GM12878 (cell line): ENCODE data around the gene PTK6. TPM values are rescaled to one million over a fixed set of nuclear protein-coding genes. Genes with fewer than 3 reads are reported as not detected.

Experiments
- ATAC-seq: fragments of 200-7000 bp; cut with Tn5 transposase; 3 replicates; pipeline ENCODE4 v1.9.1; 2020; ENCODE audit warnings: mild to moderate bottlenecking, moderate library complexity
- BruUV-seq: library from RNA; stranded (reverse); fragments of 400-500 nt; replicated peaks from 2 replicates; lab custom pipeline; 2021; lab: Mats Ljungman, UMichigan
- CTCF ChIA-PET: fragments of 300-600 bp; sonication (Branson Sonifier 250); formaldehyde crosslinking; extraction: SDS; loops from one replicate; lab custom pipeline; 2021; ENCODE audit warnings: inconsistent platforms; lab: Yijun Ruan, JAX
- POLR2A ChIA-PET: fragments of 350-600 bp; formaldehyde crosslinking; extraction: SDS; loops from one replicate; lab custom pipeline; 2021; ENCODE audit warnings: inconsistent platforms; lab: Charles Lee
- RAD21 ChIA-PET: fragments of 300-600 bp; sonication (Branson Sonifier 250); formaldehyde crosslinking; loops from one replicate; lab custom pipeline; 2023; ENCODE audit warnings: antibody characterized with exemption; ENCODE audit not compliant: unreplicated experiment; lab: Charles Lee
- SMC1A ChIA-PET: fragments of 300-600 bp; sonication (Branson Sonifier 250); formaldehyde crosslinking; loops from one replicate; lab custom pipeline; 2023; ENCODE audit not compliant: unreplicated experiment, uncharacterized antibody; lab: Charles Lee
- DNase-seq: peaks from one replicate; pipeline ENCODE4 v3.0.0-alpha.2; 2011; ENCODE audit warnings: low read depth, low spot score
- FAIRE-seq: peaks from 3 replicates; lab custom pipeline; 2011; peaks lifted over from hg19 to GRCh38; lab: Jason Lieb, UNC
- H2AFZ ChIP-seq: 2 replicates; pipeline ENCODE4 v1.6.0; 2011; ENCODE audit warnings: low read depth, low read length, control low read depth; ENCODE audit not compliant: control insufficient read depth
- H3K27ac ChIP-seq: 2 replicates; pipeline ENCODE4 v1.5.1; 2011; ENCODE audit warnings: control low read depth; ENCODE audit not compliant: control insufficient read depth, insufficient read depth
- H3K27me3 ChIP-seq, 2 experiments: replicated peaks in 1 of 2; 2 replicates each; pipeline versions ENCODE4 v1.6.0 to v1.6.1; 2011; ENCODE audit warnings: low read length in 1 of 2; ENCODE audit not compliant: control insufficient read depth in 2 of 2, insufficient read depth in 2 of 2
- H3K36me3 ChIP-seq, 2 experiments: 2 replicates each; pipeline ENCODE4 v1.5.1; 2011; ENCODE audit warnings: low read length in 1 of 2; ENCODE audit not compliant: control insufficient read depth in 2 of 2, insufficient read depth in 2 of 2
- H3K4me1 ChIP-seq: 2 replicates; pipeline ENCODE4 v1.6.1; 2011; ENCODE audit warnings: mild to moderate bottlenecking, low read length, moderate library complexity, mixed read lengths; ENCODE audit not compliant: control insufficient read depth, insufficient read depth
- H3K4me2 ChIP-seq: 2 replicates; pipeline ENCODE4 v1.6.0; 2011; ENCODE audit warnings: control low read depth; ENCODE audit not compliant: control insufficient read depth, insufficient read depth
- H3K4me3 ChIP-seq: fragments of 200-600 bp; sonication (generic); 2 replicates; pipeline ENCODE4 v1.5.1; 2016
- H3K79me2 ChIP-seq: 2 replicates; pipeline ENCODE4 v1.6.0; 2011; ENCODE audit warnings: low read length; ENCODE audit not compliant: control insufficient read depth, insufficient read depth
- H3K9ac ChIP-seq: 2 replicates; pipeline ENCODE4 v1.8.0; 2011; ENCODE audit warnings: low read length, control low read depth, mixed read lengths; ENCODE audit not compliant: control insufficient read depth, insufficient read depth
- H3K9me3 ChIP-seq: replicated peaks from 3 replicates; pipeline ENCODE4 v1.5.1; 2011; ENCODE audit warnings: mild to moderate bottlenecking, low read length; ENCODE audit not compliant: control insufficient read depth, insufficient read depth
- H4K20me1 ChIP-seq: 2 replicates; pipeline ENCODE4 v1.6.0; 2011; ENCODE audit not compliant: control insufficient read depth, insufficient read depth
- CBX5 ChIP-seq: sonication (generic); IDR thresholded peaks from 2 replicates; pipeline ENCODE4 v1.6.1; 2016; ENCODE audit warnings: low read depth, moderate library complexity, mild to moderate bottlenecking, inconsistent platforms
- CHD4 ChIP-seq: fragments of 200-600 bp; sonication (generic); IDR thresholded peaks from 2 replicates; pipeline ENCODE4 v1.6.1; 2016; ENCODE audit warnings: mild to moderate bottlenecking
- ESRRA ChIP-seq: IDR thresholded peaks from 2 replicates; pipeline ENCODE4 v1.6.1; 2012; ENCODE audit warnings: mild to moderate bottlenecking, low read length, improper control_type of control experiment
- EZH2 ChIP-seq: IDR thresholded peaks from 2 replicates; pipeline ENCODE4 v1.6.1; 2012; ENCODE audit warnings: low read depth, mild to moderate bottlenecking, control low read depth, inconsistent platforms, low read length, borderline replicate concordance; ENCODE audit not compliant: control insufficient read depth
- KAT2A ChIP-seq: conservative IDR thresholded peaks from 2 replicates; pipeline ENCODE4 v1.6.1; 2011; ENCODE audit warnings: low read depth, low read length; ENCODE audit not compliant: control insufficient read depth
- MXI1 ChIP-seq: fragments of 150-350 bp; IDR thresholded peaks from 2 replicates; pipeline ENCODE4 v1.6.1; 2011; ENCODE audit warnings: low read depth, mild to moderate bottlenecking, inconsistent platforms, low read length, improper control_type of control experiment
- MYB ChIP-seq: fragments of 150-350 bp; IDR thresholded peaks from 2 replicates; pipeline ENCODE4 v1.6.1; 2014; ENCODE audit warnings: mild to moderate bottlenecking, low read depth, low read length, borderline replicate concordance
- NFIC ChIP-seq: IDR thresholded peaks from 2 replicates; pipeline ENCODE4 v1.6.1; 2012; ENCODE audit warnings: low read depth, mild to moderate bottlenecking, inconsistent platforms, low read length, moderate library complexity
- SMARCA5 ChIP-seq: fragments of 450-650 bp; IDR thresholded peaks from 2 replicates; pipeline ENCODE4 v1.6.1; 2017; ENCODE audit warnings: mild to moderate bottlenecking
- STAT3 ChIP-seq: IDR thresholded peaks from 2 replicates; pipeline ENCODE4 v1.6.1; 2011; ENCODE audit warnings: low read depth, low read length, improper control_type of control experiment
- TARDBP ChIP-seq: IDR thresholded peaks from 2 replicates; pipeline ENCODE4 v1.6.1; 2016; ENCODE audit warnings: borderline replicate concordance
- WGBS: methylation state at CpG from one replicate; pipeline ENCODE4 v1.1.6; 2016; ENCODE audit warnings: low lambda C conversion rate; ENCODE audit not compliant: insufficient replicate concordance, insufficient coverage; ENCODE audit errors: missing lambda C conversion rate; 5-methylcytosine and 5-hydroxymethylcytosine counted together
- in situ Hi-C: fragments of 300-500 bp; cut with MboI; formaldehyde crosslinking; loops from 9 replicates; pipeline ENCODE4 v1.14.3; 2018; ENCODE audit warnings: mixed read lengths
- intact Hi-C: fragments of 100-400 bp; cut with micrococcal nuclease; formaldehyde crosslinking; loops from one replicate; pipeline ENCODE4 v1.14.2; 2022; ENCODE audit not compliant: unreplicated experiment
- polyA plus RNA-seq, 11 experiments: library from polyadenylated mRNA; depleted of rRNA in 4 of 11; unstranded in 6 of 11; stranded (reverse) in 5 of 11; fragments of >200 nt; fragmentation: Nextera tagmentation in 4 of 11; fragmentation: Illumina TruSeq in 1 of 11; extraction: Ambion mirVana in 4 of 11; extraction: Trizol in 1 of 11; gene quantifications; 1 replicate in 1 of 11; 2 replicates in 10 of 11; pipeline versions ENCODE4 v1.2.1 to v1.2.3, GENCODE V29; 2011 to 2016; ENCODE audit warnings: inconsistent platforms in 2 of 11, missing spikeins in 2 of 11, low read depth in 1 of 11
- total RNA-seq, 4 experiments: library from RNA; depleted of rRNA in 3 of 4; stranded (reverse); fragments of >200 nt in 3 of 4; fragmentation: Illumina TruSeq in 1 of 4; extraction: Trizol in 1 of 4; gene quantifications; 2 replicates each; pipeline versions ENCODE4 v1.2.1 to v1.2.3, GENCODE V29; 2013 to 2021
- TF ChIP-seq, protein P1 (sequence below): fragments of 450-650 bp; IDR thresholded peaks from 2 replicates; pipeline ENCODE4 v1.6.1; 2014; ENCODE audit warnings: mild to moderate bottlenecking

Gene PTK6
- total and polyA plus RNA-seq, 10 of the 15 experiments (the other 5 are each of a cell fraction or from before 2014, with no cell fraction given), result 0.02 to 0.21 (median 0.09) TPM; not detected in 3

DNA sequence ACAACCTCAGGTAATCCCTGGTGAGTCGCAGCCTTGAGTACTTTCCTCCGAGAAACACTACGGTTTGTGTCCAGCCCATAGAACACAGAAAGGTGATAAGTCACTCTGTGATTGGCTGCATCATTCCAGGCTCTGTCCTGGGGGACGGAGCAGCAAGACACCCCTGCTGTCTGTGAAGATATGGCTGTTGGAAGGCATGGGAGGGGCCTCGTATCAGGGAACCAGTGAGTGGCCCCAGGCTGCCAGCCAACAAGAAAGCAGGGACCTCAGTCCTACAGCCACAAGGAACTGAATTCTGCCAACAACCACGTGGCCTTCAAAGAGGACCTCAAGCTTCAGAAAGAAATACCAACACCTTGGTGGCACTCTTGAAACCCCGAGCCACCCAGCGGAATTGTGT is 31.9 kb downstream of the PTK6 start:
- POLR2A ChIA-PET, result no interaction called here
- Histone ChIP-seq H3K79me2 (no peaks in the 10 kb centered on the region), H3K4me2 (no peak overlapping the region), H3K9ac (no peak overlapping the region), H3K27ac (no peak overlapping the region), H2AFZ (no peak overlapping the region), H4K20me1 (no peaks in the 10 kb centered on the region), H3K4me3 (no peak overlapping the region), H3K9me3 (no peaks in the 10 kb centered on the region; the same call in 2 of the 3 replicates), H3K27me3 (no peaks in the 10 kb centered on the region; a peak in 1 of 4 replicates), H3K4me1 (no peaks in the 10 kb centered on the region), H3K36me3 (no peaks in the 10 kb centered on the region)
- DNase-seq (no peak), FAIRE-seq (no peak), ATAC-seq (no peak)
- in situ Hi-C loops (no loop called here), intact Hi-C loops (no loop called here)
- WGBS, result 37% methylated on average over 8 of the region's 8 CpGs
- CTCF ChIA-PET, result no interaction called here
- BruUV-seq, result no TSS peak
- SMC1A ChIA-PET, result no interaction called here
- TF ChIP-seq SMARCA5, result no peak
- TF ChIP-seq TARDBP, result no peak
- TF ChIP-seq STAT3, result no peak
- TF ChIP-seq CBX5, result no peak
- no peak for TF ChIP-seq KAT2A
- TF ChIP-seq CHD4, result no peak
- TF ChIP-seq, protein P1, sequence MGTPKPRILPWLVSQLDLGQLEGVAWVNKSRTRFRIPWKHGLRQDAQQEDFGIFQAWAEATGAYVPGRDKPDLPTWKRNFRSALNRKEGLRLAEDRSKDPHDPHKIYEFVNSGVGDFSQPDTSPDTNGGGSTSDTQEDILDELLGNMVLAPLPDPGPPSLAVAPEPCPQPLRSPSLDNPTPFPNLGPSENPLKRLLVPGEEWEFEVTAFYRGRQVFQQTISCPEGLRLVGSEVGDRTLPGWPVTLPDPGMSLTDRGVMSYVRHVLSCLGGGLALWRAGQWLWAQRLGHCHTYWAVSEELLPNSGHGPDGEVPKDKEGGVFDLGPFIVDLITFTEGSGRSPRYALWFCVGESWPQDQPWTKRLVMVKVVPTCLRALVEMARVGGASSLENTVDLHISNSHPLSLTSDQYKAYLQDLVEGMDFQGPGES, result no peak
- no peak for TF ChIP-seq MXI1
- TF ChIP-seq MYB, result no peak
- TF ChIP-seq ESRRA, result no peak
- TF ChIP-seq NFIC, result no peak
- TF ChIP-seq EZH2, result no peak
- RAD21 ChIA-PET, result no interaction called here
